HG03159 (cell line): ENCODE results near the gene NDUFB10.
A peak's percentile ranks its signal among the peaks of the same experiment; 100 is the strongest.
"Not testable (repeated sequence)": the region's sequence is repeated elsewhere in the genome, so short reads cannot be mapped to it uniquely, and the experiment has no call there.

Experiments used
- ATAC-seq: cut with Tn5 transposase; IDR thresholded peaks from one replicate; pipeline ENCODE4 v1.9.1; 2021; ENCODE audit warnings: mild to moderate bottlenecking, moderate library complexity; ENCODE audit not compliant: unreplicated experiment

The NDUFB10 gene

DNA sequence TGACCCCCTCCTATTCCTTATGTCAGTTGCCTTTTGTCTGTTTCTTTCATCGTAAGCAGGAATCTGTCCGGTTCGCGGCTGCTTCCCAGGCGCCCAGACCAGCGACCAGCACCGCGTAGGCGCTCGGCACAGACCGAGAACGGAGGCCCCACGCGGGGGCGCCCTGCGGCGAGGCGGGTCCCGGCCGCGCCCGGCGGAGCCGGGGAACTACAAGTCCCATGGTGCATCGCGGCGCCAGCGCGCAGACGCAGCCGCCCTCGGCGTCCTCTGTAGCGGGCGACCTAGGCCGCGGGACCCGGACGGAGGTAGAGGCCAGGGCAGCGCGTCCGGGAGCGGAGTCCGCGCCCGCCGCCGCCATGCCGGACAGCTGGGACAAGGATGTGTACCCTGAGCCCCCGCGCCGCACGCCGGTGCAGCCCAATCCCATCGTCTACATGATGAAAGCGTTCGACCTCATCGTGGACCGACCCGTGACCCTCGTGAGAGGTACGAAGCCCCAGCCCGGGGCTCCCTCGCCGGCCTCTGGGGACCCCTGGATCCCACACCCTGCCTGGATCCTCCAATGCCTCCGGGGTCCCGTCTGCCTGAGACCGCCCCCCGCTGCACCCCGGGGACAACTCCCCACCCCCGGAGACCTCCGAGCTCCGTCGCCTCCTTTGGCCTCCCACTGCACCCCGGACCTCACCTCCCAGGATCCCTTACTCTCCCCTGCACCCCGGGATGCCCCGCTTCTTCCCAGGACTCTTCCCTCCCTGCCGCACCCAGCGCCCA is at the start of gene NDUFB10:
NDUFB10 (plus strand) TSS at position 270 of the 771 bp plus-strand sequence; CDS start at position 357, 87 bp downstream.
- peak; percentile 63 for ATAC-seq

DNA sequence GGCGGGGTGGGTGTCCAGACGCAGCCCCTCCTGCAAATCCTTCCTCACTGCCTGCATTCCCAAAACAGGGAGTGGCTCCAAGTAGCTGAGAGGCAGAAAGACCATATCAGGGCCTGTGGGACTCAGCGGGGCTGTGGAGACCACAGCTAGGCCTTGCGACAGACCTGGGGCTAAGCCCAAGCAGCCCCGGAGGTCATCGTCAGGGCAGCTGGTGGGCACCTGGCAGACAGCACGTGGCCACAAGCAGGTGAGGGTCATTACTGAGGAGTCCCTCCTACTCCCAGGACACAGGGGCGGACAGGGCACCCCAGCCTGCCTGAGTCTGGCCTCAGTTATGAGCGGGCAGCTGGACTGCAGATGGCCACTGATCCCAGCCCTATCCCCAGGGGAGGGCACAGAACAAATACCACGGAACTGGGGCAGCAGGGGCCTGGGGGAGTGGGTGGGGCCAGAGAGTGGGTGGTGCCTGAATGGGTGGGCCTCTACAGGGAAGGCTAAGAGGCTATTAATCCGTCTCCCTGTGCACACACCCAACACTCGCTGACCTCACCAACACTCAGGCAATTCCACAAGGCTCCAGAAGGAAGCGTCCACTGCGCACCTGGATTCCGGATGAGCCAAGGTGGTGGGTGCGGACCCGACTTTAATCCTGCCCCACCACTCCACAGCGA is 49.6 kb upstream of the NDUFB10 start:
- no peak for ATAC-seq

DNA sequence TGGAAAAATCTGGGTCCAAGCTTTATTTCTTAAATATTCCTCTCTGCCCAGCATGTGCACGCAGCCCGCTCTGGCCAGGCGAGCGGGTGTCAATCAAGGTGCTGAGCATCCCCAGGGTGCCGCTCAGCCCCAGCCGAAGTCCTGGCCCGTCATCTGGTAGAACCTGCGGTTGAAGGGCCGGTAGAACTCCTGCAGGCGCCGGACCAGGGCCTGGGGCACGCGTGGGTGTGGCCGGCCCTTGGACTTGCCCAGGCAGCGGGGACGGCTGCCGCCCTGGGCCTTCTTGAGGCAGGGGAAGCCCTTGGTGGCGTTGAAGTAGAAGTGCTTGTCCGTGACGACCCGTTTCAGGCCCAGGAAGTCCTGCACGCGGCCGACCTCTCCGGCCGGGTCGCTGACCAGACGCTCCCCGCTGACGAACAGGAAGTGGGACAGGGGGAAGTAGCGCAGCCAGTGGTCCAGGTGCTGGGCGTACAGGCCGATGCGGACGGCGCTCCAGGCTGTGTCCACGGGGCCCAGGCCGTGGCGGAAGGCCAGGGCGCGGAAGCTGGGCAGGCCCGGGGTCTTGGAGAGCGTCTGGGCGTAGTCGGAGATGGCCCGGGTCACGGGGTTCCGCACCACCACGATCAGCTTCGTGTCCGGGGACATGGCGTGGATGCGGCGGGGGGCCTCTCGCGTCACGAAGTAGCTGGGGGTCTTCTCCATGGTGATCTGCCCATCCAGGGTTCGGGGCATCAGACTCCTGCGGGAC is 47.7 kb upstream of the NDUFB10 start:
- ATAC-seq, result no peak

DNA sequence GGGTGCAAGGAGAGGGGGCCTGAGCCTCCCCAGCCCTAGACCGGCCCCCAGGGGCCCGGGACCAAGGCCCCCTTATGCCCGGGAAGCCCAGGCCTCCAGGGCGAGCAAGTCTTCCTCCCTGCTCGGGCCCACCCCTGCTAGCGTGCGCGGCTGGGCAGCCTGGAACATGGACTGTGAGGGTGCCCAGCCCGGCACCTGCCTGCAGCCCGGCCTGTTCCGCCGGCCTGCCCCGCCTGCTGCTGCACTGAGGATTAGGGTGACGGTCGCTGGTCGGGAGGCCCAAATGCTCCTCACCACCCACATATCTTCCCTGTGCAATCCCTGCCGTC is 47.2 kb upstream of the NDUFB10 start:
- ATAC-seq, result no peak

DNA sequence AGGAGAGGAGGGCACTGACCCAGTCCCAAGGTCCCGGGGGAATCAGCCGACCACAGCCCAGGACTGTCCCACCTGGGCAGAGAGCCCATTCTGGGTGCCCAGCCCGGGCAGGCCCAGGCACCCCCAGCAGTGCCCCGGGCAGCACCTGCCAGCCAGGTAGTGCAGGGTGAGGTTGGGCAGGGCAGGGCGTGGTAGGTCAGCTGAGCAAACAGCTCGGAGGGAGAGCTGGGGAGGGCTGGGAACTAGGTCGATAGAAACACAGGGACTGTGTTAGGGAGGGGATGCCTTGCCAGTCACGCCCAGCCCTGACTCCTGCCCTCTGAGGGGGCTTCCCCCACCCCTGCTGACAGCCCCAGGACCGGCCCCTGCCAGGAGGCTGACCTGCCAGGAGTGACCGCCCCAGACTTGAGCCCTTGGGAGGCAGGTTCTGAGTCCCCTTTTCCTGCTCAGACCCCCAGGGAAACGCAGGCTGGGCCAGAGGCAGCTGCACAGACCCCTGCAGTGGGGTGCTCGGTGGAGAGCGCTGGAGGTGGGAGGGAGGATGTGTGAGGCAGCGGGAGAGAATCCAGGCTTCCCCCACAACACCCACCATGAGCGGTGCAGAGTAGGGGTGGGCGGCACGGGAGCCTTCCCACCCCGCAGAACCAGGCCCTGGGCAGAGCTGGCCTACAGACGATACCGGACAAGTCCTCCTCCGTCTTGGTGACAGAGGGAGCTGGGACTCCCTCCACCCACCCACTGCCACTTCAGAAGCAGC is 45.8 kb upstream of the NDUFB10 start:
- no peak for ATAC-seq

DNA sequence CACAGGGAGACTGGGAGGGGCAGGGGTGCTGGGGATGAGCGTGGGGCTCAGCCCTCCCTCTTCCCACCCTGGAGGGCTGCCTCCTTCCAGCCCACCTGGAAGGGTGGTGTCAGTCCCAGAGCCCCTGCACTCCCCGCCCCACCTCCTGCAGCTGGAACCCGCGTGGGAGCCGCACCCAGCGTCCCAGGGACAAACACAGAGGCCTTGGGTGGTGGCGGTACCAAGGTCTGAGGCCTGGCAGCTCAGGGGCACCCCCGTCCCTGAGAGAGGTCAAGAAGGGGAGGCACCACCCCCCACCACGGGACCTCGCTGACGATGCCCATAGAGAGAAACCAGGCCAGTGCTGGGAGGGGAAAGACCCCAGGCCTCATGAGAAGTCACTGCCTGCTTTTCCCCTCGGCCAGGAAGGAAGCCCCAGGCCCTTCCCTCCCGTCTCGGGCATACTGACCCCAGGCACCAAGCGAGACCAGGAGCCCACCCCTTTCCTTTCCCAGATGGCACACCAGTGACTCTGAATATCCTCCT is 45.2 kb upstream of the NDUFB10 start:
- ATAC-seq, result no peak

DNA sequence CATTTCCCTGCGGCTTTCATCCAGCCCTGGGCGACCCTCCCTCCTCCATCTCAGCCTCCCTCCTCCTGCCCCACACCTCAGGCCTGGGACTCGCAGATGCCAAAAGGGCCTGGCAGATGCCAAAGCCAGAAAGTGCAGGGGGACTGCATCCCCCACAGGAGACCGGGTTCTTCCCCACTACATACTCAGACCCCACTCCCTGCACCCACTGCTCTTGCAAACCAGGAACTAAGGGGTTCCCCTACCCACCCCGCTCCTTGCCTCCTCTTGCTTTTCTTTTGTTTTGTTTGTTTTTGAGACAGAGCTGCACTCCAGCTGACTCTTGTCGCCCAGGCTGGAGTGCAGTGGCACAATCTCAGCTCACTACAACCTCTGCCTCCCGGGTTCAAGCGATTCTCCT is 44.4 kb upstream of the NDUFB10 start:
- no peak for ATAC-seq

DNA sequence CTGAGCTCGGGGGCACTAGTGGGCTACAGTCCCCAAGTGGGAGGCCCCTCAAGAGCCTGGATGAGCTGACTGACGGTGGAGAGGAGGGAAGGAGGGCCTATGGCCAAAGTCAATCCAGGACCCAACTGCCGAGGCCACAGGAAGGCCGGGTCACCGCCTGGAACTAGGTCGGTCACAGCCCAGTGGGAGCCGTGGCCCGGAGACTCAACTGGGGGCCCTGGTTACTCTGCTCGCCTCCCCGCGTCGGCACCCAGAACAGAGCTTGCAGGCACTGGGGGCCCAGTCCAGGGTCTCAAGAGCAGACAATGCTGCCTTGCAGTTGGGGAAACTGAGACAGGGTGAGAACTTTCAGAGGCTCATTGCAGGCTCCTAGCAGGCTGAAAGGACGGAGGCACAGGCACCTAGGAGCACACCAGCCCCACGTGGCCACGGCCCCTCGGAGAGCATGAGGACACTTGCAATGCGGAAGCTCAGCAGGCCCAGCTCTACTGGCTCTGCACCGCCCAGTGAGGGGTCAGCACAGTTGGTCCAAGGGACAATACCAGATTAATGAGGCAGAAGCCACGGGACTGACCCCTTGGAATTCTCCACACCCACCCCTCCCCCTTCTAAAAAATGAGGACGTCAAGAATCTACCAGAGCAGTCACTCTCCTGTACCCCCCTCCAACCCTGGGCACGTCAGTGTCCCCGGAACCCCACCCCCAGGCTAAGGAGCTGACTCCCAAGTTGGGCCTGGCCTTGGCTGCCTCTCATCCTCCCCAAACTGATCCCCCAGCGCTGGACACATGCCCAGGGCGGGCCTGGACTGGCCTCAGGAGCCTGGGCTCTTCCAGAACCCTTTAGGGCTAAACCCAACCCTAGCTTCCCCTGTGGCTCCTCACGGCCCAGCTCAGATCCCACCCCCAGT is 43.4 kb upstream of the NDUFB10 start:
- no peak for ATAC-seq

DNA sequence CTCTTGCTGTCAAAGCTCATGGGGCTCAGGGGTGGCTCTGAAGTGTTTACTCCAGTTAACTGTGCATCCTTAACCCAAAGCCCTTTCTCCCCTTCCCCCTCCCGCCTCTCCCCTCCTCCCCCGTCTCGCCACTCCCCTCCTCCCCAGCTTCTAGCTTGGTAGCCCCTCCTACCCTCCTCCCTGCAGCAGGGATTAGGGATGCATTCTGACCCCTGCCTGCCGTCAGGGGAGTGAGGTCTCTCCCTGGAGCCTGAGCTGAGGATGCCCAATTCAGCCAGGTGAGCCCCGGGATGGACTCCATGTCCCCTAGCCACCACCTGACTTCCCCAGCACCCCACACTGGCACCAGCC is 42.7 kb upstream of the NDUFB10 start:
- ATAC-seq, result no peak

DNA sequence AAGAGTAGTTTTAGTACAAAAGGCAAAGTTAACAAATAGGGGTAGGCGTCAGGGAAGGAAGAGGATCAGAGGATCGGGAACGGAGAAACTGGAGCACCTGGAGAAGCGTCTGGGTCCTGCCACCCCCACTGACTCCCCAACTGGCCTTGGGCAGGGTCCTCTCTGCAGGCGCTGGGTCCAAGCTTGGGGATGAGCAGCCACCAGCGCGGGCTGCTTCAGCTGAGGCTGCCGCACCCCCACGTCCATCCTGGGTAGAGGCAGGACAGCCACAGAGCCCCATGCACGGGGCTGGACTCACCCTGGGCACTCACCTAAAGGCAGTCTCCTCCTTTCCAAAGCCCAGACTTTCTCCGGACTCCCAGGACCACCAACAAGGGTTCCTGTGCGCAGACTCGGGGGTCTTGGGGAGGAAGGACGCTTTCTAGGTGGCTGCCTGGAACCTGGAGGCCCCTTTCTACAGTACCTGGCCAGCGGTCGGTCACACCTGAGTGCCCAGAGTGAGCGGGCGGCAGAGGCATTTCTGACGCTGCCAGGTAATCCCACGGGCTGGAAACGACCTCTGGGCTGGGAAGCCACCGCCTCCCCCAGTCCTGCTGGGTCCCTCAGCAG is 42.2 kb upstream of the NDUFB10 start:
- no peak for ATAC-seq

DNA sequence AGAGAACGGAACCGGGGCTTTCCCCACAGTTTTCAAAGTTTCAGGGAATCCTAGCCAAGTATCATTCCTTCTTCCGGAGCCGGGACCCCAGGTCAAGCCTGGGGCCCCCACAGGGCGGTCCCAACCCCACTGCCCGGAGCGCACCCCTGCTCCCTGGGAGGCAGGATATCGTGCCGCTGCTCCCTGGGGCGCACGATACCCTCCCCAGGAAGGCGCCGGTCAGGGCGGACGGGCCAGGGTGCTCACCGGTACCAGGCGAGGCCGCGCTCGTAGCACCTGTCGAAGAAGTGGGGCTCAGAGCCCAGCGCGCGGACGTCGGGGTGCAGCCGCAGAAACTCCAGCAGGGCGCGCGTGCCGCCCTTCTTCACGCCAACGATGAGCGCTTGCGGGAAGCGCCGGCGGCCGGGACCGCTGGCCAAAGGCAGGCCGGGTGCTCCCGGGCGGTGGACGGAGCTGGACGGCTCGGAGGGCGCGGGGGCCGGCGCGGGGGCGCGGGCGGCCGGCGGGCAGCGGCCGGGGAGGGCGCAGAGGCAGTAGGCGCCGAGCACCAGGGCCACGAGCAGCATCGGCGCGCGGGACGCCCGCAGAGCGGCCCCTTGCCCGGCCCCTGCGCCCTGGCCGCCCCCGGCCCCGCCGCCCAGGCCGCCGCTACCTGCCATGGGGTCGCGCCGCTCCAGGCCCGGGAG is 41.5 kb upstream of the NDUFB10 start:
- ATAC-seq, result no peak

DNA sequence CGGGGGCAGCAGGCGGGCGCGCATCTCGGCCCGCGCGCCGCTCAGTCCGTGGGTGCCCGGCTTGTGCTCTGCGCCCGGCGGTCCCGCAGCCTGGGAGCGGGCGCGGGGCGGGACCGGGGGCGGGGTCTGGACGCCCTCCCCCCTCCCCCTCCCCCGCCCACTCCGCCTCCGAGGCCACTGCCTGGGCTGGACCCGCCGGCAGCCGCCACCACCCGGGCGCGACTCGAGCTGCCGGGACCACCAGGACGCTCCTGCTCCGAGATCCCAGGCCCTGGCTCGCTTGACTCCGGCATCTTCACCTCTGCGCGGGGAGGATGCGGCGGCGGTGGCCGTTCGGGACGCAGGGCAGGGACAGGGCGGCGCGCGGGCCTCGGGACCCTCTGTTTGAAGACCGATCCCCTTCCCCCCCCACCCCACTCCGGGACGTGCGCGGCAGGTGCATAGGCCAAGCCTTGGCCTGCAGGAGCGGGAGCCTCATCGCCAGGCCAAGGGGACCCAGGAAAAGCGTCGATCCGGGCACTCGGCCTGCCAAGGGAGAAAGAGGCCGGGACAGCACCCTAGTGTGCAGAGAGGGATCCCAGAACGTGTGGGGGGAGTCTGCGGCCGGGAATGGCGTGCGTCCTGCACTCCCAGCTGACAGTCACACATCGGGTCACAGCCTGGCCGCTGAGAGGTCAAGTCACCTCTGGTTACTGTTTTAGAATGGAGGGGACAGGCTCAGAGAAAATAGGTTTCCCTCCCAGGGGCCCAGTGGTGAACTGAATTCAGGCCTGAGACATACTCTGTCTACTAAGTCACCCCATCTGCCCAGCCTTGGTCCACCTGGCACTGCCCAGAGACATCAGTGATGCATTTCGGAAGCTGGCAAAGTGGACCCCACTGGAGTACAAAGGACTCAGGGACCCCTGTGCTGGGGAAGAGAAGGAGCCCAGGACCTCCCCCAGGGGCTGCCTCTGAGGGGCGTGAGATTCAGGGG is 40.7 kb upstream of the NDUFB10 start, which contains the start of gene HS3ST6:
HS3ST6 (minus strand) TSS at position 65 of the 976 bp plus-strand sequence. CDS start 92 bp downstream, outside the sequence.
- no peak for ATAC-seq

DNA sequence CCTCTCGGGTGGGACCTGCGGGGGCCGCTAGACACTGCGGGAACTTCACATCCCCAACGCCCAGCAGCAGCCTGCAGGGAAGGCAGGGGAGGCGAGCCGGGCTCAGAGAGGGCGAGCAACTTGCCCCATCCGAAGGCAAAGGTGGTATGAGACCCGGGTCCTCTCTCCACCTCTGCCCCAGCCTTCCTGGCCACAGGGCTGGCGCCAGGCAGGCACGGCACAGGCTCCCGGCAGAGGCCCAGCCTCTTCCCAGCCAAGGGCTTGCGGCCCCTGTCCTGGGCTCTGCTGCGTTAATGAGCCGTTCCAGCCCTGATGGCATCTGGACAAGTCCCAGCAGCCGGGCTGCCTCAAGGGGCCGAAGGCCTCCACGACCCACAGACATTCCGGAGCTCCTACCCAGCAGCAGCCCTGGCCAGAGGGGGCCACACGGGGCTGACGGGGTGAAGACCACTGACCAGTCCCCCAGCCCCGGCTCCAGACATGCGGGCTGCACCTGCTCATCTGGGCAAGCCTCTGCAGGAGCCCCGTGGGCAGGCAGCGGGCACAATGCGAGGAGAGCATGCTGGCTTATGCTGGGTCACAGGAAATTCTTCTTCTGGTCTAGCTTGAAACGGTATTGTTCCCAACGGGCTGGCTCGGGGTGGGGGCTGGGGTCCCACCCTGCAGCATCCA is 39.9 kb upstream of the NDUFB10 start:
- ATAC-seq, result no peak

DNA sequence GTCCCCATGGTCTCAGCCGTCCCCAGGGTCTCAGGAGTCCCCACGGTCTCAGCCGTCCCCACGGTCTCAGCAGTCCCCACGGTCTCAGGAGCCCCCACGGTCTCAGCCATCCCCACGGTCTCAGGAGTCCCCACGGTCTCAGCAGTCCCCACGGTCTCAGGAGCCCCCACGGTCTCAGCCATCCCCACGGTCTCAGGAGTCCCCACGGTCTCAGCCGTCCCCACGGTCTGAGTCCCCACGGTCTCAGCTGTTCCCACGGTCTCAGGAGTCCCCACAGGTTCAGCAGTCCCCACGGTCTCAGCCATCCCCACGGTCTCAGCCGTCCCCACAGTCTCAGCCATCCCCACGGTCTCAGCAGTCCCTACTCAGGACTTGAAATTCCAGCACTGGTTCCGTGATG is 39.2 kb upstream of the NDUFB10 start:
- ATAC-seq, result not testable (repeated sequence)

DNA sequence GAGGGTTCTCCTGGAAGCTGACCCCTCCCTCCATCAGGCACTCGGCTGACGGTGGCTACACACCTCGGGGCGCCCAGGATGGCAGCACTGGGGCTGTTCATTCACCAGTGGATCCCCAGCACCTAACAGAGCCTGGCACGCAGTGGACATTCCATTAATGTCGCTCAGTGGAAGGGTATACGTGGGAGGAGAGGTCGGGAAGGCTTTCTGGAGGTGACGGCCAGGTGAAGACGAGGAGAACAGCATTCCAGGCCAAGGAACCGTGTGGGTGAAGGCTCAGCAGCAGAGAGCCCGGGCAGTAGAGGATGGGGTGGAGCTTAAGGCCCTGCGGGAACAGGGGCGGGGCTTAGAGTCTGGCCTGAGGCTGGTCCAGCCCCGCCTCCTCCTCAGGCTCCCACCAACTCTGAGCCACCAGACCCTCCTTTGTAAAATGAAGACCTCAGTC is 38.6 kb upstream of the NDUFB10 start:
- no peak for ATAC-seq

DNA sequence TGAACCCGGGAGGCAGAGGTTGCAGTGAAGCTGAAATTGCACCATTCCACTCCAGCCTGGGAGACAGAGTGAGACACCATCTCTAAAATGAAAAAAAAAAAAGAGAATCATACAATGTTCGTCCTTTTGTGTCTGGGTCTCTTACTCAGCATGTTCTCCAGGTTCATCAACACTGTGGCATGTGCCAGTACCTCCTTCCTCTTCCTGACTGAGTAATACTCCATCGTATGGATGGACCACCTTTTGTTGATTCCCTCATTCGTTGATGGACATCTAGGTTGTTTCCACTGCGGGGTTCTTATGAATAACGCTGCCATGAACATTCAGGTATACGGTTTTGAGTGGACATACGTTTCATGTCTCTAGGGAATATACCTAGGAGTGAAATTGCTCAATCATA is 37.0 kb upstream of the NDUFB10 start:
- ATAC-seq, result no peak
